ENCODE measurements around the gene FAM187B. TPM values are rescaled to one million over a fixed set of nuclear protein-coding genes. Genes with fewer than 3 reads are reported as not detected.

The FAM187B gene
- total RNA-seq, 1 experiment from 2014 or later = not detected

DNA sequence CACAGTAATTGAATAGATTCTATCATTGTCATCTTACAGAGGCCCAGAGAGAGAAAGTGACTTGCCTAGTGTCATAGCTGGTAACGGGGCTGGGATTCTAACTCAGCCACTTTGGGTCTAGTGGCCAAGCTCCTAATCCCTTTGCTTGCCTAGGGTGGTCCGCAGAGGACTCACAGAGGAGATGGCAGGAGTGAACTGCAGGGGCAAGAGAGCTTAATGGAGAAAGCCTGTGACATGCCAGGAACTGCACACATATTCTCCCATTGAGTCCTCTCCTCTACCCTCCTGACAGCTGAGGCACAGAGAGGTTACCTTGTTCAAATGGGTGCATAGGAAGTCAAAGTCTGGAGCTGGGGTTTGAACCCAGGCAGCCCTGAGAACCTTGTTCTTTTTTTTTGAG is 22.9 kb upstream of the FAM187B start:
- intact Hi-C loops (cut with micrococcal nuclease) = no loop called here
- no TSS peak for BruUV-seq (replicated peaks)
- Histone ChIP-seq H2AFZ (ENCODE audit: low read depth, low read length, poor library complexity, severe bottlenecking) (no peak overlapping the region), H4K20me1 (ENCODE audit: insufficient read depth) (peaks cover 7% of the 10 kb centered on the region), H3K9ac (ENCODE audit: low read length) (no peak overlapping the region), H3K9me3 (ENCODE audit: control insufficient read depth in 1 of 2, insufficient read depth in 1 of 2, low read depth in 1 of 2, low read length in 2 of 2) (no peaks in the 10 kb centered on the region), H3K4me2 (ENCODE audit: low read length) (no peak overlapping the region), H3K4me3 (replicated peaks in 1 of 2; ENCODE audit: low read depth in 1 of 2, low read length in 2 of 2) (no peak overlapping the region), H3K4me1 (ENCODE audit: control insufficient read depth in 1 of 2, insufficient read depth in 2 of 2, low read length in 2 of 2) (peaks cover 10 to 23% of the 10 kb centered on the region in 2 experiments), H3K27me3 (ENCODE audit: insufficient read depth, low read length) (no peaks in the 10 kb centered on the region), H3K36me3 (ENCODE audit: control insufficient read depth in 1 of 2, insufficient read depth in 2 of 2, low read length in 2 of 2) (peaks cover 30 to 37% of the 10 kb centered on the region in 2 experiments), H3K79me2 (ENCODE audit: insufficient read depth, low read length) (peaks cover 71% of the 10 kb centered on the region), H3K27ac (ENCODE audit: low read depth, low read length) (no peak overlapping the region), H3K9me2 (ENCODE audit: insufficient read depth) (no peaks in the 10 kb centered on the region)
- DNase-seq (ENCODE audit: low read depth, low spot score) = no peak
- TF ChIP-seq, protein P1, sequence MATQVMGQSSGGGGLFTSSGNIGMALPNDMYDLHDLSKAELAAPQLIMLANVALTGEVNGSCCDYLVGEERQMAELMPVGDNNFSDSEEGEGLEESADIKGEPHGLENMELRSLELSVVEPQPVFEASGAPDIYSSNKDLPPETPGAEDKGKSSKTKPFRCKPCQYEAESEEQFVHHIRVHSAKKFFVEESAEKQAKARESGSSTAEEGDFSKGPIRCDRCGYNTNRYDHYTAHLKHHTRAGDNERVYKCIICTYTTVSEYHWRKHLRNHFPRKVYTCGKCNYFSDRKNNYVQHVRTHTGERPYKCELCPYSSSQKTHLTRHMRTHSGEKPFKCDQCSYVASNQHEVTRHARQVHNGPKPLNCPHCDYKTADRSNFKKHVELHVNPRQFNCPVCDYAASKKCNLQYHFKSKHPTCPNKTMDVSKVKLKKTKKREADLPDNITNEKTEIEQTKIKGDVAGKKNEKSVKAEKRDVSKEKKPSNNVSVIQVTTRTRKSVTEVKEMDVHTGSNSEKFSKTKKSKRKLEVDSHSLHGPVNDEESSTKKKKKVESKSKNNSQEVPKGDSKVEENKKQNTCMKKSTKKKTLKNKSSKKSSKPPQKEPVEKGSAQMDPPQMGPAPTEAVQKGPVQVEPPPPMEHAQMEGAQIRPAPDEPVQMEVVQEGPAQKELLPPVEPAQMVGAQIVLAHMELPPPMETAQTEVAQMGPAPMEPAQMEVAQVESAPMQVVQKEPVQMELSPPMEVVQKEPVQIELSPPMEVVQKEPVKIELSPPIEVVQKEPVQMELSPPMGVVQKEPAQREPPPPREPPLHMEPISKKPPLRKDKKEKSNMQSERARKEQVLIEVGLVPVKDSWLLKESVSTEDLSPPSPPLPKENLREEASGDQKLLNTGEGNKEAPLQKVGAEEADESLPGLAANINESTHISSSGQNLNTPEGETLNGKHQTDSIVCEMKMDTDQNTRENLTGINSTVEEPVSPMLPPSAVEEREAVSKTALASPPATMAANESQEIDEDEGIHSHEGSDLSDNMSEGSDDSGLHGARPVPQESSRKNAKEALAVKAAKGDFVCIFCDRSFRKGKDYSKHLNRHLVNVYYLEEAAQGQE (IDR thresholded peaks at IDR 0.05; ENCODE audit: low read depth) = no peak
- TF ChIP-seq SRF (IDR thresholded peaks at IDR 0.05; ENCODE audit: low read depth) (no peak), POLR2A (IDR thresholded peaks at IDR 0.05; ENCODE audit: borderline replicate concordance, extremely low read depth, insufficient read depth, insufficient read length) (no peak), EGR1 (IDR thresholded peaks at IDR 0.05; ENCODE audit: low read depth) (no peak), ELF1 (IDR thresholded peaks at IDR 0.05; ENCODE audit: borderline replicate concordance, low read depth) (no peak), FOSL1 (IDR thresholded peaks at IDR 0.05; ENCODE audit: low read depth) (no peak), TCF7L2 (IDR thresholded peaks at IDR 0.05; ENCODE audit: borderline replicate concordance, extremely low read depth, insufficient read depth, insufficient read length) (no peak), RAD21 (IDR thresholded peaks at IDR 0.05; ENCODE audit: low read depth) (no peak)
- TF ChIP-seq, protein P2, sequence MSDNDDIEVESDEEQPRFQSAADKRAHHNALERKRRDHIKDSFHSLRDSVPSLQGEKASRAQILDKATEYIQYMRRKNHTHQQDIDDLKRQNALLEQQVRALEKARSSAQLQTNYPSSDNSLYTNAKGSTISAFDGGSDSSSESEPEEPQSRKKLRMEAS (IDR thresholded peaks at IDR 0.05) = no peak
- TF ChIP-seq, protein P3, sequence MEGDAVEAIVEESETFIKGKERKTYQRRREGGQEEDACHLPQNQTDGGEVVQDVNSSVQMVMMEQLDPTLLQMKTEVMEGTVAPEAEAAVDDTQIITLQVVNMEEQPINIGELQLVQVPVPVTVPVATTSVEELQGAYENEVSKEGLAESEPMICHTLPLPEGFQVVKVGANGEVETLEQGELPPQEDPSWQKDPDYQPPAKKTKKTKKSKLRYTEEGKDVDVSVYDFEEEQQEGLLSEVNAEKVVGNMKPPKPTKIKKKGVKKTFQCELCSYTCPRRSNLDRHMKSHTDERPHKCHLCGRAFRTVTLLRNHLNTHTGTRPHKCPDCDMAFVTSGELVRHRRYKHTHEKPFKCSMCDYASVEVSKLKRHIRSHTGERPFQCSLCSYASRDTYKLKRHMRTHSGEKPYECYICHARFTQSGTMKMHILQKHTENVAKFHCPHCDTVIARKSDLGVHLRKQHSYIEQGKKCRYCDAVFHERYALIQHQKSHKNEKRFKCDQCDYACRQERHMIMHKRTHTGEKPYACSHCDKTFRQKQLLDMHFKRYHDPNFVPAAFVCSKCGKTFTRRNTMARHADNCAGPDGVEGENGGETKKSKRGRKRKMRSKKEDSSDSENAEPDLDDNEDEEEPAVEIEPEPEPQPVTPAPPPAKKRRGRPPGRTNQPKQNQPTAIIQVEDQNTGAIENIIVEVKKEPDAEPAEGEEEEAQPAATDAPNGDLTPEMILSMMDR (IDR thresholded peaks at IDR 0.05 in 2 of 3, conservative IDR thresholded peaks at IDR 0.05 in 1 of 3; ENCODE audit: borderline replicate concordance in 1 of 3, insufficient read depth in 1 of 3, low read depth in 2 of 3, low read length in 2 of 3) = no peak
- ChIA-PET CTCF (no interaction called here), POLR2A (no interaction called here), RAD21 (ENCODE audit: low non-redundant PET in 1 of 2, low total read pairs in 2 of 2, uncharacterized antibody in 2 of 2, unreplicated experiment in 2 of 2) (no interaction called here)
- ATAC-seq = no peak

Data from HCT116 (cell line).